C1 segment of cervical spinal cord (tissue), 14 donors: ENCODE measurements around the gene NKIRAS2.

Experiments used
- DNase-seq, 14 donors: peaks; one replicate each; lab custom pipeline; 2025; lab: John Stamatoyannopoulos, UW

Gene NKIRAS2

GRCh38 chr17:42026857-42027589 lies 7.1 kb downstream of the NKIRAS2 start:
- no peak for DNase-seq

- DNase-seq, result no peak
Measured at GRCh38 chr17:42027590-42027889, 7.7 kb downstream of the NKIRAS2 start.

GRCh38 chr17:42027961-42028790 lies 8.3 kb downstream of the NKIRAS2 start:
- no peak for DNase-seq

GRCh38 chr17:42028791-42029127 lies 8.9 kb downstream of the NKIRAS2 start:
- no peak for DNase-seq

GRCh38 chr17:42031584-42031983 lies 11.7 kb downstream of the NKIRAS2 start:
- DNase-seq, result no peak

- no peak for DNase-seq
Measured at GRCh38 chr17:42034059-42034458, 14.2 kb downstream of the NKIRAS2 start.

GRCh38 chr17:42038221-42038973 lies 18.5 kb downstream of the NKIRAS2 start:
- DNase-seq, result no peak

GRCh38 chr17:42039794-42040763 lies 20.2 kb downstream of the NKIRAS2 start:
- peak in 1 of 14 donors; percentile 69 for DNase-seq

GRCh38 chr17:42040818-42041217 lies 20.9 kb downstream of the NKIRAS2 start:
- no peak for DNase-seq

- DNase-seq, result no peak
Measured at GRCh38 chr17:42041619-42042018, 21.7 kb downstream of the NKIRAS2 start.

- no peak for DNase-seq
Measured at GRCh38 chr17:42042598-42043319, 22.9 kb downstream of the NKIRAS2 start.

GRCh38 chr17:42045719-42046118 lies 25.8 kb downstream of the NKIRAS2 start:
- no peak for DNase-seq

GRCh38 chr17:42047343-42047742 lies 27.5 kb downstream of the NKIRAS2 start:
- DNase-seq, result no peak

GRCh38 chr17:42049834-42050392 lies 30.0 kb downstream of the NKIRAS2 start:
- peak in 1 of 14 donors; percentile 12 for DNase-seq

GRCh38 chr17:42050393-42051012 lies 30.6 kb downstream of the NKIRAS2 start, which contains the start of gene C17orf113:
Gene C17orf113, minus strand, starts transcription at chr17:42050601. Its CDS starts 7,225 bp downstream, at chr17:42043376.
- peak in 9 of 14 donors; percentile 1 to 51 (median 24) for DNase-seq

GRCh38 chr17:42051013-42051400 lies 31.1 kb downstream of the NKIRAS2 start:
- DNase-seq, result no peak

GRCh38 chr17:42051645-42052044 lies 31.8 kb downstream of the NKIRAS2 start:
- no peak for DNase-seq

GRCh38 chr17:42052346-42052877 lies 32.5 kb downstream of the NKIRAS2 start:
- DNase-seq, result no peak

- no peak for DNase-seq
Measured at GRCh38 chr17:42053731-42054500, 34.0 kb downstream of the NKIRAS2 start.
